Daoy (cell line): ENCODE data around the gene IQCM. TPM values are rescaled to one million over a fixed set of nuclear protein-coding genes. Genes with fewer than 3 reads are reported as not detected.
"Not testable (repeated sequence)": the region's sequence is repeated elsewhere in the genome, so short reads cannot be mapped to it uniquely, and the experiment has no call there.

Experiments used
- DNase-seq: peaks from one replicate; pipeline ENCODE4 v3.0.0-alpha.2; 2015; ENCODE audit warnings: low read depth
- total RNA-seq: library from RNA; depleted of rRNA; stranded (reverse); fragments of >200 nt; shearing (Covaris generic); gene quantifications from 2 replicates; pipeline ENCODE4 v1.2.3, GENCODE V29; 2014

IQCM gene
- total RNA-seq, 1 experiment from 2014 or later, result not detected

- no peak for DNase-seq
These were observed 230.9 kb downstream of the IQCM start for GRCh38 chr4:149584722-149585121.

GRCh38 chr4:149574971-149575370 lies 240.7 kb downstream of the IQCM start:
- no peak for DNase-seq

- DNase-seq, result no peak
These were observed 242.9 kb downstream of the IQCM start for GRCh38 chr4:149572716-149573115.

GRCh38 chr4:149555799-149556198 lies 259.8 kb downstream of the IQCM start:
- DNase-seq, result no peak

- no peak for DNase-seq
These were observed 260.5 kb downstream of the IQCM start for GRCh38 chr4:149555146-149555545.

- no peak for DNase-seq
These were observed 261.6 kb downstream of the IQCM start for GRCh38 chr4:149553959-149554520.

GRCh38 chr4:149552601-149553000 lies 263.0 kb downstream of the IQCM start:
- no peak for DNase-seq

GRCh38 chr4:149549911-149550310 lies 265.7 kb downstream of the IQCM start:
- DNase-seq, result no peak

- DNase-seq, result no peak
These were observed 280.9 kb downstream of the IQCM start for GRCh38 chr4:149534779-149535178.

GRCh38 chr4:149531861-149532260 lies 283.8 kb downstream of the IQCM start:
- no peak for DNase-seq

GRCh38 chr4:149523039-149523438 lies 292.6 kb downstream of the IQCM start:
- DNase-seq, result no peak

- DNase-seq, result no peak
These were observed 293.8 kb downstream of the IQCM start for GRCh38 chr4:149521611-149522425.

GRCh38 chr4:149518471-149518870 lies 297.2 kb downstream of the IQCM start:
- no peak for DNase-seq

- no peak for DNase-seq
These were observed 302.6 kb downstream of the IQCM start for GRCh38 chr4:149513081-149513480.

- DNase-seq, result no peak
These were observed 303.1 kb downstream of the IQCM start for GRCh38 chr4:149512501-149512900.

GRCh38 chr4:149511558-149512298 lies 303.9 kb downstream of the IQCM start:
- no peak for DNase-seq

GRCh38 chr4:149507309-149507708 lies 308.3 kb downstream of the IQCM start:
- DNase-seq, result not testable (repeated sequence)

- no peak for DNase-seq
These were observed 314.8 kb downstream of the IQCM start for GRCh38 chr4:149500806-149501205.

- no peak for DNase-seq
These were observed 315.9 kb downstream of the IQCM start for GRCh38 chr4:149499726-149500125.

GRCh38 chr4:149498246-149498645 lies 317.4 kb downstream of the IQCM start:
- DNase-seq, result no peak

- no peak for DNase-seq
These were observed 322.2 kb downstream of the IQCM start for GRCh38 chr4:149493492-149493891.

GRCh38 chr4:149489321-149489720 lies 326.3 kb downstream of the IQCM start:
- no peak for DNase-seq

GRCh38 chr4:149486861-149487260 lies 328.8 kb downstream of the IQCM start:
- DNase-seq, result no peak
